Measurements from ENCODE around the gene LIMA1. TPM values are rescaled to one million over a fixed set of nuclear protein-coding genes. Genes with fewer than 3 reads are reported as not detected.

The LIMA1 gene
- total and polyA plus RNA-seq, 5 experiments from 2014 or later: 9.0 to 12.5 (median 11.0) TPM

GRCh38 chr12:50187084-50187900, 96.0 kb downstream of the LIMA1 start:
- POLR2A ChIA-PET: interaction anchor here (0.5 to 1.1 kb wide), 2 partner anchors 18 to 24 kb away, joined by 3 read pairs; no protein-coding TSS in a partner anchor
- peaks cover 0 to 38% (median 2%) of the 10 kb centered on the region in 3 donors for H3K36me3 Mint-ChIP-seq

DNA sequence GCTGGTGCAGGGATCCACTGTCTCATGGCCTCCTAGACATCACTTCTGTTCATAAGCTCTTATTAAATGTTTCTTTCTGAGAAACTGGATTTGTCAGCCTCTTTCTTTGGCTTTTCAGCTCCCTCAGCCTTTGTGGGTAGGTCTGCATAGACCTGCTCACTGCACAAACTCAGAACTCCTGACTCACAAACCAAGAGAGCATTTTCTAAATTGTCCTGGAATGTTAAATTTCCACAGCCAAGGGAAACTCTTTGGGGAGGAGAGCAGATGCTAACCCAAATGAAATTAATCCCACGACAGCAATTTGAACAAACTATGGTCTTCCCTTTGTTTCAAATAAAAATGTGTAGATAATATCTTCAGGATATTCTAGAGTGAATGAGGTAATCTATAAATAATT, 96.6 kb downstream of the LIMA1 start:
- DNase-seq: no peak

More at GRCh38 chr12:50187084-50187900, 96.0 kb downstream of the LIMA1 start:
- no peak for DNase-seq
- Mint-ChIP-seq H3K4me3 (no peak overlapping the region), H3K4me1 (peaks cover 3 to 13% (median 8%) of the 10 kb centered on the region in 4 donors), H3K27ac (peak overlapping the region; percentile 17 to 68 (median 27)), H3K27me3 (no peaks in the 10 kb centered on the region), H3K9me3 (no peaks in the 10 kb centered on the region)
- no peak for ATAC-seq

GRCh38 chr12:50185970-50186663, 97.2 kb downstream of the LIMA1 start:
- peaks cover 0 to 38% (median 10%) of the 10 kb centered on the region in 3 donors for H3K36me3 Mint-ChIP-seq
- no peaks in the 10 kb centered on the region for H3K27me3 Mint-ChIP-seq
- POLR2A ChIA-PET: no interaction called here
- no peak overlapping the region for H3K4me3 Mint-ChIP-seq
- H3K4me1 Mint-ChIP-seq: peaks cover 3 to 13% (median 8%) of the 10 kb centered on the region in 4 donors
- H3K27ac Mint-ChIP-seq: peak overlapping the region in 9 of 10 donors; percentile 15 to 67 (median 47)
- ATAC-seq: no peak
- DNase-seq: no peak
- H3K9me3 Mint-ChIP-seq: no peaks in the 10 kb centered on the region

More for the DNA sequence above, 96.6 kb downstream of the LIMA1 start:
- no peak for ATAC-seq
- H3K27ac Mint-ChIP-seq: peak overlapping the region in 5 of 10 donors; percentile 27 to 68 (median 40)
- POLR2A ChIA-PET: no interaction called here
- H3K4me1 Mint-ChIP-seq: peaks cover 3 to 13% (median 8%) of the 10 kb centered on the region in 4 donors
- H3K9me3 Mint-ChIP-seq: no peaks in the 10 kb centered on the region
- peaks cover 0 to 38% (median 4%) of the 10 kb centered on the region in 3 donors for H3K36me3 Mint-ChIP-seq
- no peaks in the 10 kb centered on the region for H3K27me3 Mint-ChIP-seq
- H3K4me3 Mint-ChIP-seq: no peak overlapping the region

GRCh38 chr12:50185301-50185895, 97.9 kb downstream of the LIMA1 start:
- no peak for ATAC-seq
- DNase-seq: no peak
- Mint-ChIP-seq H3K36me3 (peaks cover 0 to 41% (median 11%) of the 10 kb centered on the region in 3 donors), H3K4me3 (no peak overlapping the region), H3K4me1 (peaks cover 3 to 13% (median 8%) of the 10 kb centered on the region in 4 donors), H3K9me3 (no peaks in the 10 kb centered on the region), H3K27ac (peak overlapping the region in 9 of 10 donors; percentile 0 to 67 (median 42)), H3K27me3 (no peaks in the 10 kb centered on the region)
- POLR2A ChIA-PET: no interaction called here

DNA sequence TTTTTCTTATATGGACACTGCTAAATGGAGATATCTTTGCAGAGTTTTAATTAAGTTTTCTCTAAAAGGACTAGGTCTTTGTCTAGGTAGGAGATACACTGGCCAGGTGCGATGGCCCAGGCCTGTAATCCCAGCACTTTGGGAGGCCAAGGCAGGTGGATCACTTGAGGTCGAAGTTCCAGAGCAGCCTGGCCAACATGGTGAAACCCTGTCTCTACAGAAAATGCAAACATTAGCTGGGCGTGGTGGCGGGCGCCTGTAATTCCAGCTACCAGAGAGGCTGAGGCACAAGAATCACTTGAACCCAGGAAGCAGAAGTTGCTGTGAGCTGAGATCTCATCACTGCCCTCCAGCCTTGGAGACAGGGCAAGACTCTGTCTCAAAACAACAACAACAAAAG, 99.1 kb downstream of the LIMA1 start:
- peaks cover 0 to 44% (median 11%) of the 10 kb centered on the region in 3 donors for H3K36me3 Mint-ChIP-seq
- peak overlapping the region in 4 of 10 donors; percentile 22 to 78 (median 46) for H3K27ac Mint-ChIP-seq
- no peaks in the 10 kb centered on the region for H3K9me3 Mint-ChIP-seq
- POLR2A ChIA-PET: interaction anchor here (0.8 kb wide), 1 partner anchor 69 kb away, joined by 6 read pairs; no protein-coding TSS in a partner anchor
- no peak for ATAC-seq
- H3K27me3 Mint-ChIP-seq: no peaks in the 10 kb centered on the region
- no peak overlapping the region for H3K4me3 Mint-ChIP-seq
- peaks cover 3 to 11% (median 6%) of the 10 kb centered on the region in 4 donors for H3K4me1 Mint-ChIP-seq
- DNase-seq: no peak

DNA sequence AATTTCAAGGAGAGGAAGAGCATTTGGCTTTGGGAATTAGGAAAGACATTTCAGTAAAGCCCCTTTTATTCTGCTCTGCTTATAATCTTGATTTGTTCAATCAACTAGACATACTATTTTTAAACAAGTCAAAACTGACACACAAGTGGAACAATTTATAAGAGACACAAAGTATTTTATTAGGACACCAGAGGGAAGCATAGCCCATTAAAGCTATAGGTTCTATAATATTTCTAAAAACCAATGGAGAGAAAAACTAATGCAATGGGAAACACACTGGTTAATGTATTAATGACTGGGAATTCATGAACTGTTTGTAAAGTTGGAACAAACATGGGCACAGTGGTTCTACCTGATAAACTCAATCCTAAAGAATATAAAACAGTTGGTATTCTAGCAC, 100.9 kb downstream of the LIMA1 start:
- POLR2A ChIA-PET: interaction anchor here (1.4 kb wide), 1 partner anchor 71 kb away, joined by 3 read pairs; no protein-coding TSS in a partner anchor
- peaks cover 0 to 47% (median 13%) of the 10 kb centered on the region in 3 donors for H3K36me3 Mint-ChIP-seq

DNA sequence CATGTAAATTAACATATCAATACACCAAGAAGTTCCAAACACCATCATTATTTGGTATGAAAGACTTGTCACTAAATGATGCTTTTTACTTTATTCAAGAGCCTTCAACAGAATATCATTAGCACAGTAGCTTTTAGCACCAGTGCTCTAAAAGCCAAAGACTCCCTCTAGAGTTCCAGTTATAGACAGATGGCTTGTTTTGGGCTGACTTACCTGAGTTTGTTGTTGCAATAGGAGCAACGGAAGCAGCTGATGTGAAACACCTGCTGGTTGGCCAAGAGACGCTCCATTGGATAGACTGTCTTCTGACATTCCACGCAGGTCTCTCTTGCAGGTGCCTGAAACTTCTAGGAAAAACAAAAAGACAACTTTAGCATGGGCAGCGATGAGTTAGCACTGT, 101.6 kb downstream of the LIMA1 start:
- H3K27ac Mint-ChIP-seq: peak overlapping the region in 1 of 10 donors; percentile 24
- POLR2A ChIA-PET: no interaction called here
- H3K4me1 Mint-ChIP-seq: peaks cover 0 to 4% (median 0%) of the 10 kb centered on the region in 4 donors
- DNase-seq (no peak), ATAC-seq (no peak)
- H3K9me3 Mint-ChIP-seq: no peaks in the 10 kb centered on the region
- peaks cover 0 to 55% (median 13%) of the 10 kb centered on the region in 3 donors for H3K36me3 Mint-ChIP-seq
- no peak overlapping the region for H3K4me3 Mint-ChIP-seq
- H3K27me3 Mint-ChIP-seq: no peaks in the 10 kb centered on the region

More for the DNA sequence above, 100.9 kb downstream of the LIMA1 start:
- Mint-ChIP-seq H3K27ac (peak overlapping the region in 3 of 10 donors; percentile 17 to 76 (median 58)), H3K4me1 (peaks cover 0 to 4% (median 0%) of the 10 kb centered on the region in 4 donors), H3K4me3 (no peak overlapping the region), H3K9me3 (no peaks in the 10 kb centered on the region), H3K27me3 (no peaks in the 10 kb centered on the region)
- DNase-seq (no peak), ATAC-seq (no peak)

DNA sequence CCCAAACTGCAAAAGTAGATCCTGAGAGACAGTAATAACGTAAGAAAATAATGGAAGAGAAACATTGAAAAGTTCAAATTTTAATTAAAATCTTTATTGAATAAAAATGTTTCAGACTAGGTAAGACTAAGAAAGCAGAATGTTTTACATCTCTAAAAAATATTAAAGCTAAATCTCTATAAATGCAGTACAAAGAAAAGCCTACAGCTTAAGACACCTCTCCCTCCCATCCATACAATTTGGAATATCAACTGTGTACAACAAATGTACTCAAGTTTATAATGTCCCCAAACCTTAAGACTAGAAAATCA, 107.6 kb downstream of the LIMA1 start:
- ATAC-seq (no peak), DNase-seq (no peak)
- Mint-ChIP-seq H3K4me1 (no peaks in the 10 kb centered on the region), H3K9me3 (no peaks in the 10 kb centered on the region), H3K4me3 (no peak overlapping the region), H3K36me3 (peaks cover 0 to 44% (median 4%) of the 10 kb centered on the region in 3 donors), H3K27me3 (no peaks in the 10 kb centered on the region), H3K27ac (no peak overlapping the region)
- POLR2A ChIA-PET: interaction anchor here (0.9 to 1.8 kb wide), 3 partner anchors 8 to 101 kb away, joined by 4 to 9 read pairs (median 8); partner anchors contain the start of genes CERS5 and SMARCD1

GRCh38 chr12:50174971-50175715, 108.2 kb downstream of the LIMA1 start:
- H3K27me3 Mint-ChIP-seq: no peaks in the 10 kb centered on the region
- H3K4me3 Mint-ChIP-seq: no peak overlapping the region
- ATAC-seq (peak in 1 of 2 donors; percentile 66), DNase-seq (peak in 5 of 10 donors; percentile 17 to 73 (median 69))
- POLR2A ChIA-PET: interaction anchor here (0.6 to 1.8 kb wide), 4 partner anchors 49 to 101 kb away, joined by 3 to 9 read pairs (median 6); partner anchors contain the start of gene SMARCD1
- no peaks in the 10 kb centered on the region for H3K9me3 Mint-ChIP-seq
- H3K36me3 Mint-ChIP-seq: peaks cover 0 to 39% (median 4%) of the 10 kb centered on the region in 3 donors
- H3K27ac Mint-ChIP-seq: no peak overlapping the region
- H3K4me1 Mint-ChIP-seq: no peaks in the 10 kb centered on the region

GRCh38 chr12:50167049-50167828, 116.1 kb downstream of the LIMA1 start, which contains the start of gene CERS5:
Gene CERS5, minus strand, starts transcription at chr12:50167369. Its CDS starts 72 bp downstream, at chr12:50167297.
- peak; percentile 90 to 97 (median 96) for DNase-seq
- peak within 1 kb of the TSS; percentile 88 to 97 (median 93) for H3K4me3 Mint-ChIP-seq
- POLR2A ChIA-PET: interaction anchor here (0.8 to 3.1 kb wide), 12 partner anchors 9 to 922 kb away, joined by 3 to 73 read pairs (median 4); partner anchors contain the start of genes COX14, GPD1, RACGAP1 and SMARCD1
- no peaks in the 10 kb centered on the region for H3K9me3 Mint-ChIP-seq
- H3K27ac Mint-ChIP-seq: peak within 1 kb of the TSS; percentile 84 to 98 (median 97)
- H3K27me3 Mint-ChIP-seq: no peaks in the 10 kb centered on the region
- H3K36me3 Mint-ChIP-seq: no peaks in the 10 kb centered on the region
- H3K4me1 Mint-ChIP-seq: peaks cover 8 to 41% (median 36%) of the 10 kb centered on the region in 4 donors
- ATAC-seq: peak; percentile 94 to 95

GRCh38 chr12:50166799-50167048, 116.6 kb downstream of the LIMA1 start:
- POLR2A ChIA-PET: interaction anchor here (0.6 to 3.1 kb wide), 13 partner anchors 9 to 544 kb away, joined by 3 to 73 read pairs (median 4); partner anchors contain the start of genes COX14, GPD1, RACGAP1 and SMARCD1
- DNase-seq (peak in 2 of 10 donors; percentile 13 to 70), ATAC-seq (no peak)
- Mint-ChIP-seq H3K4me3 (peak overlapping the region; percentile 88 to 97 (median 93)), H3K9me3 (no peaks in the 10 kb centered on the region), H3K27me3 (no peaks in the 10 kb centered on the region), H3K36me3 (no peaks in the 10 kb centered on the region), H3K4me1 (peaks cover 8 to 41% (median 36%) of the 10 kb centered on the region in 4 donors), H3K27ac (peak overlapping the region; percentile 83 to 98 (median 97))
